B cell (primary cell): ENCODE measurements around the gene CCDC92B. TPM values are rescaled to one million over a fixed set of nuclear protein-coding genes. Genes with fewer than 3 reads are reported as not detected.
A peak's percentile ranks its signal among the peaks of the same experiment; 100 is the strongest.
"Not testable (repeated sequence)": the region's sequence is repeated elsewhere in the genome, so short reads cannot be mapped to it uniquely, and the experiment has no call there.

ENCODE experiments used
- ATAC-seq: fragments of 200-7000 bp; cut with Tn5 transposase; one replicate; pipeline ENCODE4 v1.10.0; 2021; ENCODE audit warnings: low read depth, mild to moderate bottlenecking, moderate number of reproducible peaks, moderate library complexity
- CTCF ChIA-PET: fragments of 350-600 bp; sonication (Branson Sonifier 250); formaldehyde crosslinking; loops from one replicate; lab custom pipeline; 2021; ENCODE audit warnings: antibody characterized with exemption, inconsistent platforms; lab: Charles Lee
- POLR2A ChIA-PET: fragments of 350-600 bp; sonication (Branson Sonifier 250); formaldehyde crosslinking; loops from one replicate; lab custom pipeline; 2021; ENCODE audit warnings: antibody characterized with exemption; lab: Charles Lee
- DNase-seq: peaks from one replicate; pipeline ENCODE4 v3.0.0; 2013
- H2AFZ ChIP-seq: 2 replicates; pipeline ENCODE4 v1.6.1; 2012; ENCODE audit warnings: mild to moderate bottlenecking, low read depth, low read length; ENCODE audit not compliant: insufficient read depth, poor library complexity, severe bottlenecking
- H3K27ac ChIP-seq, 2 donors: 1 replicate in 1 of 2; 2 replicates in 1 of 2; pipeline ENCODE4 v1.5.1; 2012 to 2013; ENCODE audit warnings: low read length in 2 of 2, mild to moderate bottlenecking in 2 of 2, moderate library complexity in 1 of 2
- H3K27me3 ChIP-seq, 4 experiments: fragments of 200-600 bp in 1 of 4; sonication (generic) in 1 of 4; replicated peaks in 1 of 4; 1 replicate in 2 of 4; 2 replicates in 2 of 4; pipeline versions ENCODE4 v1.6.1 to v1.7.0; 2013 to 2016; ENCODE audit warnings: low read length in 3 of 4, mild to moderate bottlenecking in 2 of 4, mixed read lengths in 1 of 4, moderate library complexity in 1 of 4; ENCODE audit not compliant: insufficient read depth in 4 of 4, control insufficient read depth in 3 of 4; ENCODE audit errors: control extremely low read depth in 1 of 4
- H3K36me3 ChIP-seq, 2 experiments: replicated peaks in 1 of 2; 1 replicate in 1 of 2; 2 replicates in 1 of 2; pipeline versions ENCODE4 v1.6.1 to v1.7.1; 2013; ENCODE audit warnings: low read length in 1 of 2; ENCODE audit not compliant: insufficient read depth in 2 of 2, control insufficient read depth in 1 of 2; ENCODE audit errors: control extremely low read depth in 1 of 2, extremely low read depth in 1 of 2
- H3K4me1 ChIP-seq, 2 donors: fragments of 200-600 bp in 1 of 2; sonication (generic) in 1 of 2; 1 replicate in 1 of 2; 2 replicates in 1 of 2; pipeline versions ENCODE4 v1.5.1 to v1.6.1; 2013 to 2017; ENCODE audit warnings: low read length in 2 of 2; ENCODE audit not compliant: control insufficient read depth in 2 of 2, insufficient read depth in 2 of 2
- H3K4me2 ChIP-seq: replicated peaks from 2 replicates; pipeline ENCODE3; 2012; ENCODE audit warnings: mild to moderate bottlenecking, low read depth, low read length; ENCODE audit not compliant: poor library complexity, severe bottlenecking
- H3K4me3 ChIP-seq, 5 experiments: fragments of 200-600 bp in 1 of 5; sonication (generic) in 1 of 5; 1 replicate in 3 of 5; 2 replicates in 2 of 5; pipeline versions ENCODE4 v1.5.1 to v1.7.0; 2011 to 2016; ENCODE audit warnings: low read length in 4 of 5, mild to moderate bottlenecking in 4 of 5, low read depth in 2 of 5, control low read depth in 1 of 5, moderate library complexity in 1 of 5; ENCODE audit not compliant: insufficient read depth in 1 of 5; ENCODE audit errors: control extremely low read depth in 1 of 5, extremely low read depth in 1 of 5
- H3K79me2 ChIP-seq: fragments of 200-600 bp; sonication (generic); one replicate; pipeline ENCODE4 v1.6.0; 2016; ENCODE audit warnings: low read length; ENCODE audit not compliant: control insufficient read depth, insufficient read depth
- H3K9ac ChIP-seq: fragments of 200-600 bp; sonication (generic); 2 replicates; pipeline ENCODE4 v1.6.1; 2017; ENCODE audit warnings: mild to moderate bottlenecking, low read length, moderate library complexity
- H3K9me3 ChIP-seq, 3 donors: one replicate each; pipeline versions ENCODE4 v1.6.1 to v1.7.1; 2013; ENCODE audit warnings: low read length in 2 of 3; ENCODE audit not compliant: control insufficient read depth in 2 of 3, insufficient read depth in 1 of 3; ENCODE audit errors: control extremely low read depth in 1 of 3
- H4K20me1 ChIP-seq: 2 replicates; pipeline ENCODE4 v1.6.0; 2012; ENCODE audit warnings: mild to moderate bottlenecking, low read length; ENCODE audit not compliant: insufficient read depth, control insufficient read depth, poor library complexity, severe bottlenecking
- H3K27ac Mint-ChIP-seq: one replicate; pipeline ENCODE4 v1.8.0; 2021; ENCODE audit warnings: mixed read lengths
- H3K27me3 Mint-ChIP-seq: one replicate; pipeline ENCODE4 v1.8.0; 2021; ENCODE audit warnings: mixed read lengths
- H3K4me1 Mint-ChIP-seq: one replicate; pipeline ENCODE4 v1.8.0; 2021; ENCODE audit warnings: mixed read lengths
- H3K4me3 Mint-ChIP-seq: one replicate; pipeline ENCODE4 v1.8.0; 2021; ENCODE audit warnings: mixed read lengths
- H3K9me3 Mint-ChIP-seq: one replicate; pipeline ENCODE4 v1.8.0; 2022; ENCODE audit warnings: mixed read lengths; ENCODE audit not compliant: insufficient read depth
- EZH2 ChIP-seq: IDR thresholded peaks from 2 replicates; pipeline ENCODE4 v1.6.1; 2012; ENCODE audit warnings: borderline replicate concordance, low read depth, mild to moderate bottlenecking, moderate library complexity, low read length; ENCODE audit not compliant: insufficient read depth, poor library complexity, severe bottlenecking
- WGBS: methylation state at CpG from one replicate; pipeline ENCODE4 v1.1.5; 2013; ENCODE audit warnings: missing lambda C conversion rate; ENCODE audit not compliant: insufficient coverage; 5-methylcytosine and 5-hydroxymethylcytosine counted together
- intact Hi-C: fragments of 100-400 bp; cut with micrococcal nuclease; formaldehyde crosslinking; loops from one replicate; pipeline ENCODE4 v1.10.0; 2022
- polyA plus RNA-seq: library from polyadenylated mRNA; depleted of rRNA; stranded (reverse); fragments of >200 nt; gene quantifications from 2 replicates; pipeline ENCODE4 v1.2.3, GENCODE V29; 2012
- total RNA-seq, 2 donors: library from RNA; stranded (reverse); fragments of 120-200 nt in 1 of 2; gene quantifications; 1 replicate in 1 of 2; 2 replicates in 1 of 2; pipeline versions ENCODE4 v1.2.3 to v1.2.4, GENCODE V29; 2013 to 2022
- TF ChIP-seq, protein P1 (sequence below): fragments of 200-600 bp; IDR thresholded peaks from one replicate; pipeline ENCODE4 v1.8.0; 2022; ENCODE audit warnings: antibody characterized with exemption, mild to moderate bottlenecking

CCDC92B gene
- total and polyA plus RNA-seq, 2 donors (not counting 1 experiment from before 2014, with no cell fraction given), result 0.04 TPM; not detected in 1

DNA sequence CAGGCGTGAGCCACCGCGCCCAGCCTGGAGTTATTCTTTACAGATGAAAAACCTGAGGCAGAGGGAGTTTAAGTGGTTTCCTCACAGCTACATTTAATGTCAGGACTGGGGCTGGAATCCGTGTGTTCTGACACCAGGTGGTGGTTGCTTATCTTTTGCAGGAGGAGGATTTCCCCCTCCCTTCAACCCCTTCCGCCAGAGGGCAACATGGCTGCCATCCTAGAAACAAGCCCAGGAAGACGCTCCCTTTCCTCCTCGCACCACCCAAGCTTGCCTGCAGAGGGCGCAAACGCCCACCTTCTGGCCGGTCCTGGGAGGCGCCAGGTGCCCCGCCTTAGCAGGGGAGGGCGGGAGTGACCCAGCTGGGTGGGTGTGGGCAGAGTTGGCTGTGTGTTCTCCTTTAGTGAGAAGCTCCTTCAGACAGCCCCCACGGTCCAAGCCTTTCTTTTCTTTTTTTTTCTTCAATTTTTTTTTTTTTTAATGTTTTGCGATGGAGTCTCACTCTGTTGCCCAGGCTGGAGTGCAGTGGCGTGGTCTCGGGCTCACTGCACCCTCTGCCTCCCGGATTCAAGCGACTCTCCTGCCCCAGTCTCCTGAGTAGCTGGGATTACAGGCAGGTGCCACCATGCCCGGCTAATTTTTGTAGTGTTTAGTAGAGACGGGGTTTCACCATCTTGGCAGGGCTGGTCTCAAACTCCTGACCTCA is 36.9 kb upstream of the CCDC92B start:
- Mint-ChIP-seq H3K27me3 (no peaks in the 10 kb centered on the region), H3K4me1 (peaks cover 19% of the 10 kb centered on the region), H3K27ac (peak overlapping the region; percentile 41), H3K9me3 (no peaks in the 10 kb centered on the region), H3K4me3 (peak overlapping the region; percentile 44)
- no peak overlapping the region for H3K4me3 ChIP-seq
- DNase-seq, result peak; percentile 95
- no peaks in the 10 kb centered on the region for H4K20me1 ChIP-seq
- peaks cover 0 to 10% (median 0%) of the 10 kb centered on the region in 3 donors for H3K9me3 ChIP-seq
- no peaks in the 10 kb centered on the region for H3K36me3 ChIP-seq
- WGBS, result 46% methylated on average over 11 of the region's 21 CpGs
- TF ChIP-seq, protein P1, sequence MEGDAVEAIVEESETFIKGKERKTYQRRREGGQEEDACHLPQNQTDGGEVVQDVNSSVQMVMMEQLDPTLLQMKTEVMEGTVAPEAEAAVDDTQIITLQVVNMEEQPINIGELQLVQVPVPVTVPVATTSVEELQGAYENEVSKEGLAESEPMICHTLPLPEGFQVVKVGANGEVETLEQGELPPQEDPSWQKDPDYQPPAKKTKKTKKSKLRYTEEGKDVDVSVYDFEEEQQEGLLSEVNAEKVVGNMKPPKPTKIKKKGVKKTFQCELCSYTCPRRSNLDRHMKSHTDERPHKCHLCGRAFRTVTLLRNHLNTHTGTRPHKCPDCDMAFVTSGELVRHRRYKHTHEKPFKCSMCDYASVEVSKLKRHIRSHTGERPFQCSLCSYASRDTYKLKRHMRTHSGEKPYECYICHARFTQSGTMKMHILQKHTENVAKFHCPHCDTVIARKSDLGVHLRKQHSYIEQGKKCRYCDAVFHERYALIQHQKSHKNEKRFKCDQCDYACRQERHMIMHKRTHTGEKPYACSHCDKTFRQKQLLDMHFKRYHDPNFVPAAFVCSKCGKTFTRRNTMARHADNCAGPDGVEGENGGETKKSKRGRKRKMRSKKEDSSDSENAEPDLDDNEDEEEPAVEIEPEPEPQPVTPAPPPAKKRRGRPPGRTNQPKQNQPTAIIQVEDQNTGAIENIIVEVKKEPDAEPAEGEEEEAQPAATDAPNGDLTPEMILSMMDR, result peak; percentile 89
- TF ChIP-seq EZH2, result no peak
- peak overlapping the region; percentile 66 for H3K4me2 ChIP-seq
- H3K27ac ChIP-seq, result no peak overlapping the region
- POLR2A ChIA-PET, result interaction anchor here (0.7 to 1.9 kb wide), 6 partner anchors 10 to 1428 kb away, joined by 3 to 11 read pairs (median 4); partner anchors contain the start of gene RAP1GAP2
- CTCF ChIA-PET, result interaction anchor here (0.6 to 8.8 kb wide), 28 partner anchors 8 to 370 kb away, joined by 3 to 112 read pairs (median 4); partner anchors contain the start of gene RAP1GAP2
- H3K9ac ChIP-seq, result no peak overlapping the region
- no peaks in the 10 kb centered on the region for H3K79me2 ChIP-seq
- intact Hi-C loops, result loop anchor here (1.0 to 2.0 kb wide), 7 partner anchors 10 to 227 kb away; partner anchors contain the start of gene RAP1GAP2
- no peak overlapping the region for H2AFZ ChIP-seq
- peaks cover 18 to 29% of the 10 kb centered on the region in 2 donors for H3K4me1 ChIP-seq
- ATAC-seq, result peak; percentile 99
- H3K27me3 ChIP-seq, result peaks cover 0 to 15% (median 4%) of the 10 kb centered on the region in 4 experiments

DNA sequence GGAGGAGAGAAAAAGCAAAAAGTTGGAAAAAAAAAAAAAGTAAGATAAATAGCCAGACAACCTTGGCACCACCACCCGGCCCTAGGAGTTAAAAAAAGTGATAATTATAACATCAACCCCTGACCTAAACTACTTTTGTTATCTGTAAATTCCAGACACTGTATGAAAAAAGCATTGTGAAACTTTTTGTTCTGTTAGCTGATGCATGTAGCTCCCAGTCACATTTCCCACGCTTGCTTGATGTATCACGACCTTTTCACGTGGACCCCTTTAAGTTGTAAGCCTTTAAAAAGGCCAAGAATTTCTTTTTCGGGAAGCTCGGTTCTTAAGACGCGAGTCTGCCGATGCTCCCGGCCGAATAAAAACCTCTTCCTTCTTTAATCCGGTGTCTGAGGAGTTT is 35.9 kb upstream of the CCDC92B start:
- H3K4me3 ChIP-seq, H3K79me2 ChIP-seq, H2AFZ ChIP-seq, H4K20me1 ChIP-seq, H3K4me2 ChIP-seq, H3K9ac ChIP-seq, H3K9me3 Mint-ChIP-seq, H3K27me3 Mint-ChIP-seq, ATAC-seq, H3K36me3 ChIP-seq, intact Hi-C loops, H3K27ac Mint-ChIP-seq, H3K4me3 Mint-ChIP-seq, H3K27ac ChIP-seq, DNase-seq: not testable (repeated sequence)
- Histone ChIP-seq H3K9me3 (peaks cover 0 to 10% (median 0%) of the 10 kb centered on the region in 3 donors), H3K4me1 (peaks cover 9 to 19% of the 10 kb centered on the region in 2 donors), H3K27me3 (peaks cover 0 to 11% (median 2%) of the 10 kb centered on the region in 4 experiments)
- CTCF ChIA-PET, result interaction anchor here (0.7 to 8.8 kb wide), 15 partner anchors 10 to 227 kb away, joined by 3 to 112 read pairs (median 13); partner anchors contain the start of gene RAP1GAP2
- POLR2A ChIA-PET, result interaction anchor here (1.9 kb wide), 1 partner anchor 52 kb away, joined by 11 read pairs; no protein-coding TSS in a partner anchor
- H3K4me1 Mint-ChIP-seq, result peaks cover 10% of the 10 kb centered on the region
- 97% methylated on average over 4 of the region's 12 CpGs for WGBS
